Activated T-cell treated with anti-CD3 and anti-CD28 coated beads, Interleukin-2, amount 50 U/mL, for 24 hours (primary cell): ENCODE results near the gene SCN2B.

ENCODE experiments used
- DNase-seq: peaks from one replicate; pipeline ENCODE4 v3.0.0-alpha.2; 2020
- H3K27ac Mint-ChIP-seq: 2 replicates; pipeline ENCODE4 v1.8.0; 2020; ENCODE audit warnings: mild to moderate bottlenecking, mixed read lengths
- H3K27me3 Mint-ChIP-seq: 2 replicates; pipeline ENCODE4 v1.8.0; 2020; ENCODE audit warnings: mixed read lengths
- H3K36me3 Mint-ChIP-seq: 2 replicates; pipeline ENCODE4 v1.8.0; 2020; ENCODE audit warnings: low read depth, mixed read lengths
- H3K4me1 Mint-ChIP-seq: 2 replicates; pipeline ENCODE4 v1.8.0; 2020; ENCODE audit warnings: low read depth, mixed read lengths
- H3K4me3 Mint-ChIP-seq: 2 replicates; pipeline ENCODE4 v1.8.0; 2020; ENCODE audit warnings: mild to moderate bottlenecking, moderate library complexity, mixed read lengths
- H3K9me3 Mint-ChIP-seq: 2 replicates; pipeline ENCODE4 v1.8.0; 2020; ENCODE audit warnings: mixed read lengths

Gene SCN2B

GRCh38 chr11:118175993-118176777 lies at the start of gene SCN2B:
Gene SCN2B, minus strand, starts transcription at chr11:118176639. Its CDS starts 208 bp downstream, at chr11:118176431.
- H3K27me3 Mint-ChIP-seq = no peaks in the 10 kb centered on the region
- no peaks in the 10 kb centered on the region for H3K9me3 Mint-ChIP-seq
- peaks cover 4% of the 10 kb centered on the region for H3K4me1 Mint-ChIP-seq
- H3K4me3 Mint-ChIP-seq = no peak within 1 kb of the TSS
- no peak within 1 kb of the TSS for H3K27ac Mint-ChIP-seq
- no peaks in the 10 kb centered on the region for H3K36me3 Mint-ChIP-seq
- DNase-seq = no peak

- peak within 1 kb of the TSS; percentile 85 for H3K4me3 Mint-ChIP-seq
- DNase-seq = peak; percentile 76
- H3K4me1 Mint-ChIP-seq = peaks cover 42% of the 10 kb centered on the region
- peaks cover 45% of the 10 kb centered on the region for H3K36me3 Mint-ChIP-seq
- H3K27ac Mint-ChIP-seq = no peak within 1 kb of the TSS
- H3K9me3 Mint-ChIP-seq = peaks cover 16% of the 10 kb centered on the region
- no peaks in the 10 kb centered on the region for H3K27me3 Mint-ChIP-seq
Measured at GRCh38 chr11:118224511-118225188, 48.2 kb upstream of the SCN2B start, which contains the start of gene JAML. Gene JAML, minus strand, starts transcription at chr11:118225011. Its CDS starts 10,145 bp downstream, at chr11:118214866.

GRCh38 chr11:118223992-118224391 lies 47.6 kb upstream of the SCN2B start:
- H3K9me3 Mint-ChIP-seq = peaks cover 14% of the 10 kb centered on the region
- H3K36me3 Mint-ChIP-seq = peaks cover 51% of the 10 kb centered on the region
- H3K4me1 Mint-ChIP-seq = peaks cover 49% of the 10 kb centered on the region
- H3K27me3 Mint-ChIP-seq = no peaks in the 10 kb centered on the region
- peak overlapping the region; percentile 85 for H3K4me3 Mint-ChIP-seq
- DNase-seq = peak; percentile 63
- no peak overlapping the region for H3K27ac Mint-ChIP-seq

GRCh38 chr11:118223570-118223969 lies 47.1 kb upstream of the SCN2B start:
- peaks cover 55% of the 10 kb centered on the region for H3K36me3 Mint-ChIP-seq
- peaks cover 53% of the 10 kb centered on the region for H3K4me1 Mint-ChIP-seq
- no peak for DNase-seq
- H3K4me3 Mint-ChIP-seq = peak overlapping the region; percentile 85
- no peaks in the 10 kb centered on the region for H3K27me3 Mint-ChIP-seq
- no peak overlapping the region for H3K27ac Mint-ChIP-seq
- peaks cover 14% of the 10 kb centered on the region for H3K9me3 Mint-ChIP-seq

- H3K4me1 Mint-ChIP-seq = peaks cover 65% of the 10 kb centered on the region
- peak overlapping the region; percentile 85 for H3K4me3 Mint-ChIP-seq
Measured at GRCh38 chr11:118222437-118222836, 46.0 kb upstream of the SCN2B start.

GRCh38 chr11:118221419-118221818 lies 45.0 kb upstream of the SCN2B start:
- Mint-ChIP-seq H3K9me3 (peaks cover 11% of the 10 kb centered on the region), H3K27me3 (no peaks in the 10 kb centered on the region), H3K4me3 (peak overlapping the region; percentile 85), H3K36me3 (peaks cover 63% of the 10 kb centered on the region), H3K4me1 (peaks cover 75% of the 10 kb centered on the region), H3K27ac (no peak overlapping the region)
- DNase-seq = no peak

More at GRCh38 chr11:118222437-118222836, 46.0 kb upstream of the SCN2B start:
- Mint-ChIP-seq H3K27me3 (no peaks in the 10 kb centered on the region), H3K27ac (no peak overlapping the region), H3K9me3 (peaks cover 14% of the 10 kb centered on the region), H3K36me3 (peaks cover 63% of the 10 kb centered on the region)
- DNase-seq = no peak

- Mint-ChIP-seq H3K4me3 (peak overlapping the region; percentile 85), H3K27me3 (no peaks in the 10 kb centered on the region), H3K27ac (no peak overlapping the region), H3K4me1 (peaks cover 90% of the 10 kb centered on the region), H3K36me3 (peaks cover 77% of the 10 kb centered on the region), H3K9me3 (no peaks in the 10 kb centered on the region)
- DNase-seq = peak; percentile 50
Measured at GRCh38 chr11:118219732-118220131, 43.3 kb upstream of the SCN2B start.

- Mint-ChIP-seq H3K9me3 (no peaks in the 10 kb centered on the region), H3K27ac (no peak overlapping the region), H3K4me3 (peak overlapping the region; percentile 85), H3K36me3 (peaks cover 82% of the 10 kb centered on the region), H3K4me1 (peaks cover 95% of the 10 kb centered on the region), H3K27me3 (no peaks in the 10 kb centered on the region)
- DNase-seq = no peak
Measured at GRCh38 chr11:118219244-118219643, 42.8 kb upstream of the SCN2B start.

- H3K36me3 Mint-ChIP-seq = peaks cover 83% of the 10 kb centered on the region
- no peak overlapping the region for H3K27ac Mint-ChIP-seq
- no peaks in the 10 kb centered on the region for H3K27me3 Mint-ChIP-seq
- H3K4me1 Mint-ChIP-seq = peaks cover 98% of the 10 kb centered on the region
- H3K9me3 Mint-ChIP-seq = no peaks in the 10 kb centered on the region
- DNase-seq = peak; percentile 58
- peak overlapping the region; percentile 85 for H3K4me3 Mint-ChIP-seq
Measured at GRCh38 chr11:118217575-118217974, 41.1 kb upstream of the SCN2B start.

GRCh38 chr11:118216621-118217481 lies 40.4 kb upstream of the SCN2B start:
- peaks cover 83% of the 10 kb centered on the region for H3K36me3 Mint-ChIP-seq
- no peaks in the 10 kb centered on the region for H3K9me3 Mint-ChIP-seq
- H3K4me1 Mint-ChIP-seq = peaks cover 98% of the 10 kb centered on the region
- no peak overlapping the region for H3K27ac Mint-ChIP-seq
- DNase-seq = peak; percentile 79
- no peaks in the 10 kb centered on the region for H3K27me3 Mint-ChIP-seq
- H3K4me3 Mint-ChIP-seq = peak overlapping the region; percentile 85

- Mint-ChIP-seq H3K36me3 (peaks cover 83% of the 10 kb centered on the region), H3K4me1 (peaks cover 98% of the 10 kb centered on the region), H3K27me3 (no peaks in the 10 kb centered on the region), H3K9me3 (no peaks in the 10 kb centered on the region), H3K4me3 (peak overlapping the region; percentile 85), H3K27ac (no peak overlapping the region)
- no peak for DNase-seq
Measured at GRCh38 chr11:118215765-118216164, 39.3 kb upstream of the SCN2B start.

- H3K4me1 Mint-ChIP-seq = peaks cover 98% of the 10 kb centered on the region
- no peak for DNase-seq
- H3K4me3 Mint-ChIP-seq = peak overlapping the region; percentile 85
- H3K9me3 Mint-ChIP-seq = no peaks in the 10 kb centered on the region
- H3K36me3 Mint-ChIP-seq = peaks cover 83% of the 10 kb centered on the region
- no peak overlapping the region for H3K27ac Mint-ChIP-seq
- no peaks in the 10 kb centered on the region for H3K27me3 Mint-ChIP-seq
Measured at GRCh38 chr11:118215262-118215661, 38.8 kb upstream of the SCN2B start.

- Mint-ChIP-seq H3K4me3 (peak overlapping the region; percentile 85), H3K4me1 (peaks cover 95% of the 10 kb centered on the region), H3K27ac (no peak overlapping the region), H3K27me3 (no peaks in the 10 kb centered on the region), H3K36me3 (peaks cover 82% of the 10 kb centered on the region), H3K9me3 (no peaks in the 10 kb centered on the region)
- DNase-seq = no peak
Measured at GRCh38 chr11:118214210-118214914, 37.9 kb upstream of the SCN2B start.

- no peak for DNase-seq
- H3K4me1 Mint-ChIP-seq = peaks cover 95% of the 10 kb centered on the region
- peak overlapping the region; percentile 85 for H3K4me3 Mint-ChIP-seq
- no peaks in the 10 kb centered on the region for H3K9me3 Mint-ChIP-seq
- no peak overlapping the region for H3K27ac Mint-ChIP-seq
- no peaks in the 10 kb centered on the region for H3K27me3 Mint-ChIP-seq
- peaks cover 82% of the 10 kb centered on the region for H3K36me3 Mint-ChIP-seq
Measured at GRCh38 chr11:118213781-118214180, 37.3 kb upstream of the SCN2B start.
